Neural progenitor cell (in vitro differentiated cells): ENCODE results near the gene DNAH14.

ENCODE experiments used
- EZH2 ChIP-seq: fragments of 200-600 bp; sonication (generic); IDR thresholded peaks from 2 replicates; pipeline ENCODE4 v1.6.1; 2017; ENCODE audit warnings: antibody characterized with exemption, mild to moderate bottlenecking, moderate library complexity
- EZH2phosphoT487 ChIP-seq: fragments of 200-600 bp; sonication (generic); IDR thresholded peaks from 2 replicates; pipeline ENCODE4 v1.6.1; 2017; ENCODE audit warnings: antibody characterized with exemption
- TF ChIP-seq, protein P1 (sequence below): fragments of 200-600 bp; sonication (generic); IDR thresholded peaks from 2 replicates; pipeline ENCODE4 v1.5.1; 2017; ENCODE audit warnings: antibody characterized with exemption, mild to moderate bottlenecking

DNA sequence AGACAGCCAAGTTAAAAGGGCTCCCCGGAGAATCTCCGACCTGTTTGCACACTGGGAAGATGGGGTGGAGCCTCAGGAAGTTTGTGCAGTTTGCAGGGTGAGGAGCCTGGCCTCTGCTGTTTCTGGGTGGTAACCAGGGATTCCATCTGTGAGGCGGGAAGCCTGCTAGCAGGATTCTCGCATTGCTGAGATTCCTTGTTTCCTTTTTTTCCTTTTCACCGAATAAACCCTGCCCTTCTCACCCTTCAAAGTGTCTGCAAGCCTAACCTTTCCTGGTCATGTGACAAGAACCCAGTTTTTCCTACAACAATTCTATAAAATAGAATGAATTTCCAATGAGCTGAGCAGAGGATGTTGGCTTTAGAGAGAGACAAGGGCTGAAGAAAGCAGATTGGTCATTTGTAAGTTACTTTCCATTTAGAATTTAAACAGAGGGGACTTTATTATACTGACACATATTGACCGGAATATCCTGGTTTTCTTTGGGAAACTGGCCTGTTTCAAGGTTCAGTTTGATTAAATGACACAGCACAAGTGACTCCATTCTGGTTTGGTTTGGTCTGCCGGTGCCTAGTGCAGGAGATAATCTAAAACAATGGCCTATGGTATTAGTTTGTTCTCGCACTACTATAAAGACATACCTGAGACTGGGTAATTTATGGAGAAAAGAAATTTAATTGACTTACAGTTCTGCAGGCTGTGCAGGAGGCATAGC, 48.7 kb upstream of the DNAH14 start:
- TF ChIP-seq EZH2phosphoT487 = no peak
- TF ChIP-seq, protein P1, sequence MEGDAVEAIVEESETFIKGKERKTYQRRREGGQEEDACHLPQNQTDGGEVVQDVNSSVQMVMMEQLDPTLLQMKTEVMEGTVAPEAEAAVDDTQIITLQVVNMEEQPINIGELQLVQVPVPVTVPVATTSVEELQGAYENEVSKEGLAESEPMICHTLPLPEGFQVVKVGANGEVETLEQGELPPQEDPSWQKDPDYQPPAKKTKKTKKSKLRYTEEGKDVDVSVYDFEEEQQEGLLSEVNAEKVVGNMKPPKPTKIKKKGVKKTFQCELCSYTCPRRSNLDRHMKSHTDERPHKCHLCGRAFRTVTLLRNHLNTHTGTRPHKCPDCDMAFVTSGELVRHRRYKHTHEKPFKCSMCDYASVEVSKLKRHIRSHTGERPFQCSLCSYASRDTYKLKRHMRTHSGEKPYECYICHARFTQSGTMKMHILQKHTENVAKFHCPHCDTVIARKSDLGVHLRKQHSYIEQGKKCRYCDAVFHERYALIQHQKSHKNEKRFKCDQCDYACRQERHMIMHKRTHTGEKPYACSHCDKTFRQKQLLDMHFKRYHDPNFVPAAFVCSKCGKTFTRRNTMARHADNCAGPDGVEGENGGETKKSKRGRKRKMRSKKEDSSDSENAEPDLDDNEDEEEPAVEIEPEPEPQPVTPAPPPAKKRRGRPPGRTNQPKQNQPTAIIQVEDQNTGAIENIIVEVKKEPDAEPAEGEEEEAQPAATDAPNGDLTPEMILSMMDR = no peak
- TF ChIP-seq EZH2 = no peak
